ENCODE results near the gene LIMCH1. TPM values are rescaled to one million over a fixed set of nuclear protein-coding genes. Genes with fewer than 3 reads are reported as not detected.

Gene LIMCH1
- total and polyA plus RNA-seq, 11 donors = 50.9 to 345 (median 233) TPM

- Histone ChIP-seq H3K4me3 (no peak overlapping the region), H3K9me3 (no peaks in the 10 kb centered on the region), H3K27ac (no peak overlapping the region), H3K36me3 (peaks cover 0 to 31% (median 8%) of the 10 kb centered on the region in 9 donors), H3K27me3 (no peaks in the 10 kb centered on the region), H3K4me1 (peaks cover 0 to 50% (median 25%) of the 10 kb centered on the region in 12 donors)
- TF ChIP-seq, protein P1, sequence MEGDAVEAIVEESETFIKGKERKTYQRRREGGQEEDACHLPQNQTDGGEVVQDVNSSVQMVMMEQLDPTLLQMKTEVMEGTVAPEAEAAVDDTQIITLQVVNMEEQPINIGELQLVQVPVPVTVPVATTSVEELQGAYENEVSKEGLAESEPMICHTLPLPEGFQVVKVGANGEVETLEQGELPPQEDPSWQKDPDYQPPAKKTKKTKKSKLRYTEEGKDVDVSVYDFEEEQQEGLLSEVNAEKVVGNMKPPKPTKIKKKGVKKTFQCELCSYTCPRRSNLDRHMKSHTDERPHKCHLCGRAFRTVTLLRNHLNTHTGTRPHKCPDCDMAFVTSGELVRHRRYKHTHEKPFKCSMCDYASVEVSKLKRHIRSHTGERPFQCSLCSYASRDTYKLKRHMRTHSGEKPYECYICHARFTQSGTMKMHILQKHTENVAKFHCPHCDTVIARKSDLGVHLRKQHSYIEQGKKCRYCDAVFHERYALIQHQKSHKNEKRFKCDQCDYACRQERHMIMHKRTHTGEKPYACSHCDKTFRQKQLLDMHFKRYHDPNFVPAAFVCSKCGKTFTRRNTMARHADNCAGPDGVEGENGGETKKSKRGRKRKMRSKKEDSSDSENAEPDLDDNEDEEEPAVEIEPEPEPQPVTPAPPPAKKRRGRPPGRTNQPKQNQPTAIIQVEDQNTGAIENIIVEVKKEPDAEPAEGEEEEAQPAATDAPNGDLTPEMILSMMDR (IDR thresholded peaks at IDR 0.05) = no peak
- TF ChIP-seq POLR2A (IDR thresholded peaks at IDR 0.05) = no peak
- DNase-seq (no peak), ATAC-seq (no peak)
- intact Hi-C loops (cut with DNase I) = loop anchor here in 1 of 10 donors (5.0 kb wide), 1 partner anchor 76 kb away; no protein-coding TSS in a partner anchor
- 70 to 74% (median 70%) methylated on average over 3 of the region's 3 CpGs for WGBS, 4 donors
Measured at GRCh38 chr4:41602886-41603498, 65.0 kb downstream of the LIMCH1 start.

GRCh38 chr4:41609851-41610250, 71.9 kb downstream of the LIMCH1 start:
- 67 to 84% (median 79%) methylated on average over 5 of the region's 5 CpGs for WGBS, 4 donors
- Histone ChIP-seq H3K9me3 (no peaks in the 10 kb centered on the region), H3K27ac (peak overlapping the region in 5 of 12 donors; percentile 4 to 34 (median 9)), H3K4me3 (no peak overlapping the region), H3K4me1 (peaks cover 0 to 43% (median 31%) of the 10 kb centered on the region in 12 donors), H3K27me3 (no peaks in the 10 kb centered on the region), H3K36me3 (peaks cover 0 to 44% (median 11%) of the 10 kb centered on the region in 9 donors)
- DNase-seq (no peak), ATAC-seq (no peak)
- no peak for TF ChIP-seq POLR2A (IDR thresholded peaks at IDR 0.05)
- TF ChIP-seq, protein P1 (IDR thresholded peaks at IDR 0.05) = no peak
- intact Hi-C loops (cut with DNase I) = loop anchor here in 5 of 10 donors (5.0 to 10.0 kb wide), 5 partner anchors 38 to 253 kb away; partner anchors contain the start of gene LIMCH1 (in 1 of the 5)

GRCh38 chr4:41610474-41610873, 72.5 kb downstream of the LIMCH1 start:
- H3K27ac ChIP-seq = peak overlapping the region in 1 of 12 donors; percentile 9
- H3K9me3 ChIP-seq = no peaks in the 10 kb centered on the region
- DNase-seq (no peak), ATAC-seq (no peak)
- WGBS, 4 donors = 96 to 99% (median 97%) methylated on average over 3 of the region's 3 CpGs
- H3K36me3 ChIP-seq = peaks cover 0 to 50% (median 11%) of the 10 kb centered on the region in 9 donors
- TF ChIP-seq POLR2A (IDR thresholded peaks at IDR 0.05) = no peak
- TF ChIP-seq, protein P1 (IDR thresholded peaks at IDR 0.05) = no peak
- H3K4me1 ChIP-seq = peaks cover 0 to 43% (median 32%) of the 10 kb centered on the region in 12 donors
- H3K27me3 ChIP-seq = no peaks in the 10 kb centered on the region
- no peak overlapping the region for H3K4me3 ChIP-seq
- intact Hi-C loops (cut with DNase I) = loop anchor here in 5 of 10 donors (5.0 to 10.0 kb wide), 5 partner anchors 38 to 253 kb away; partner anchors contain the start of gene LIMCH1 (in 1 of the 5)

GRCh38 chr4:41611124-41611838, 73.3 kb downstream of the LIMCH1 start:
- Histone ChIP-seq H3K27me3 (no peaks in the 10 kb centered on the region), H3K4me3 (no peak overlapping the region), H3K4me1 (peaks cover 0 to 43% (median 32%) of the 10 kb centered on the region in 12 donors), H3K9me3 (no peaks in the 10 kb centered on the region), H3K36me3 (peaks cover 0 to 52% (median 11%) of the 10 kb centered on the region in 9 donors), H3K27ac (peak overlapping the region in 11 of 12 donors; percentile 29 to 83 (median 70))
- no peak for ATAC-seq
- no peak for TF ChIP-seq POLR2A (IDR thresholded peaks at IDR 0.05)
- TF ChIP-seq, protein P1 (IDR thresholded peaks at IDR 0.05) = no peak
- 86 to 90% (median 88%) methylated on average over 1 of the region's 1 CpG for WGBS, 4 donors
- intact Hi-C loops (cut with DNase I) = loop anchor here in 5 of 10 donors (5.0 to 10.0 kb wide), 5 partner anchors 39 to 254 kb away; partner anchors contain the start of gene LIMCH1 (in 1 of the 5)
- no peak for DNase-seq
